ENCODE data around the gene CHTF18. TPM values are rescaled to one million over a fixed set of nuclear protein-coding genes. Genes with fewer than 3 reads are reported as not detected.

CHTF18 gene
- total RNA-seq, 2 experiments from 2014 or later = 125 to 146 TPM

DNA sequence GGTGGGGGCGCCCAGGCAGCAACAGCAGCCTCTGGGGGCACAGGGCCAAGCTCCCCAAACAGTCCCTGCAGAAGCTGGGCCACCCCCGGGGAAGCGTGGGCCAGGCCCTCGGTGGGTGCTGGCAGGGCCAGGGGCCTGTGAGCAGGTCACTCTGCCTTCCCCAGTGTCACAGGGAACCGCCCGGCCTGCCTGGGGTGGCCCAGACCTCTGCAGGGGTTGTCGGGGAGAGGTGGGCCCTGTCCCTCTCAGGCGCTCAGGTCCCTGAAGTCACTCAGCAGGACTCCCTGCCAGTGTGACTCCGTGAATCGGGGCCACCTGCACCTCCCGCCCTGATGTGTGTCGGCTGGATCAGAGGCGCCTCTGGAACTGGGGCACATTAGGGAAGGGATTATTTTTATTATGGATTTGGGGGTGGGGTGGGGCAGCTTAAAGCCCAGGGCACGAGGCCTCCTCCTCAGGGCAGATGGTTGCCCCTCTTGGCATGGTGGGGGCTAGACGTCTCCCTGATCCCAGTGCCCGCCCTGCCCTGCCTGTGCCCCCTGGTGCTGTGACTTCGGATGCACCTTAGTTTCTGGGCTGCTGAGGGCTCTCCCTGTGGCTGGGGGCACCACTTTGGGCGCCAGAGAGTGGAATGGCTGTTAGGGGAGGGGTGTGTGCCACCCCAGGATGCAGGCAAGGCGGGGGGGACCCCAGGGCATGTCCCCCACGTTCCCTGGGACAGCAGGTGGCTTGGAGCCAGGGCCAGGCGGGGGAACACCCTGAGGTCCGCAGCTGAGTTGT lies 13.4 kb downstream of the CHTF18 start:
- Histone ChIP-seq H3K9me2 (ENCODE audit: insufficient read depth, low read length) (no peaks in the 10 kb centered on the region), H2AFZ (ENCODE audit: low read length) (no peak overlapping the region), H3K4me3 (ENCODE audit: low read depth, low read length, poor library complexity, severe bottlenecking) (no peak overlapping the region), H3K36me3 (ENCODE audit: insufficient read depth, low read length) (peaks cover 21% of the 10 kb centered on the region), H3K4me1 (ENCODE audit: insufficient read depth, low read length, poor library complexity, severe bottlenecking) (peaks cover 6% of the 10 kb centered on the region), H3K9me3 (ENCODE audit: low read length) (no peaks in the 10 kb centered on the region), H3K27ac (ENCODE audit: low read depth, low read length, poor library complexity, severe bottlenecking) (no peak overlapping the region), H4K20me1 (ENCODE audit: insufficient read depth, low read length) (no peaks in the 10 kb centered on the region), H3K4me2 (ENCODE audit: low read length) (no peak overlapping the region), H3K79me2 (ENCODE audit: insufficient read depth, low read depth, low read length) (no peaks in the 10 kb centered on the region)
- TF ChIP-seq, protein P1, sequence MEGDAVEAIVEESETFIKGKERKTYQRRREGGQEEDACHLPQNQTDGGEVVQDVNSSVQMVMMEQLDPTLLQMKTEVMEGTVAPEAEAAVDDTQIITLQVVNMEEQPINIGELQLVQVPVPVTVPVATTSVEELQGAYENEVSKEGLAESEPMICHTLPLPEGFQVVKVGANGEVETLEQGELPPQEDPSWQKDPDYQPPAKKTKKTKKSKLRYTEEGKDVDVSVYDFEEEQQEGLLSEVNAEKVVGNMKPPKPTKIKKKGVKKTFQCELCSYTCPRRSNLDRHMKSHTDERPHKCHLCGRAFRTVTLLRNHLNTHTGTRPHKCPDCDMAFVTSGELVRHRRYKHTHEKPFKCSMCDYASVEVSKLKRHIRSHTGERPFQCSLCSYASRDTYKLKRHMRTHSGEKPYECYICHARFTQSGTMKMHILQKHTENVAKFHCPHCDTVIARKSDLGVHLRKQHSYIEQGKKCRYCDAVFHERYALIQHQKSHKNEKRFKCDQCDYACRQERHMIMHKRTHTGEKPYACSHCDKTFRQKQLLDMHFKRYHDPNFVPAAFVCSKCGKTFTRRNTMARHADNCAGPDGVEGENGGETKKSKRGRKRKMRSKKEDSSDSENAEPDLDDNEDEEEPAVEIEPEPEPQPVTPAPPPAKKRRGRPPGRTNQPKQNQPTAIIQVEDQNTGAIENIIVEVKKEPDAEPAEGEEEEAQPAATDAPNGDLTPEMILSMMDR (conservative IDR thresholded peaks at IDR 0.05; ENCODE audit: low read length) = no peak
- no peak for TF ChIP-seq EZH2phosphoT487 (IDR thresholded peaks at IDR 0.05; ENCODE audit: borderline replicate concordance, low read depth, low read length)
- intact Hi-C loops (cut with micrococcal nuclease; ENCODE audit: unreplicated experiment) = no loop called here
- ChIA-PET POLR2A (no interaction called here), CTCF (ENCODE audit: unreplicated experiment) (no interaction called here)
- no peak for DNase-seq (ENCODE audit: low spot score)
- BruUV-seq (replicated peaks) = no TSS peak

DNA sequence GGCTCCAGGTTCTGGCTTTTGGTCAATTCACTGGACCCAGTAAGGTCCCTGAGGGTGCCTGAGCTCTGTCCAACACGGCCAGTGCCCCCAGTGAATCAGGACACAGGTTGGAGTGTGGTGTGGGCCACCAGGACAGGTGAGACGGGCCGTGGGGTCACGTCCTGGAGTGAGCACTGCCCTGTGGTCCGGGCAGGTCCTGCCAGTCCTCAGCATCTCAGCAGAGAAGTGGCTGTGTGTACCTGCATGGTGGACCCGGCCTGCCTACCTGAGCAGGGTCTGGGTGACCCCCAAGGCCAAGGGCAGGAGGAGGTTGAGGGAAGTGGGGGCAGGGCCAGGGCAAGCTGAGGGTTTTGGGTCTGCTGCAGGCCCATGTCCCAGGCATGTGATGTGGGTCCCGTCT lies 14.0 kb downstream of the CHTF18 start:
- BruUV-seq (replicated peaks) = no TSS peak
- Histone ChIP-seq H2AFZ (ENCODE audit: low read length) (no peak overlapping the region), H3K9me2 (ENCODE audit: insufficient read depth, low read length) (no peaks in the 10 kb centered on the region), H4K20me1 (ENCODE audit: insufficient read depth, low read length) (no peaks in the 10 kb centered on the region), H3K9me3 (ENCODE audit: low read length) (no peaks in the 10 kb centered on the region), H3K27ac (ENCODE audit: low read depth, low read length, poor library complexity, severe bottlenecking) (no peak overlapping the region), H3K36me3 (ENCODE audit: insufficient read depth, low read length) (peaks cover 14% of the 10 kb centered on the region), H3K4me1 (ENCODE audit: insufficient read depth, low read length, poor library complexity, severe bottlenecking) (peaks cover 6% of the 10 kb centered on the region), H3K79me2 (ENCODE audit: insufficient read depth, low read depth, low read length) (no peaks in the 10 kb centered on the region), H3K4me2 (ENCODE audit: low read length) (no peak overlapping the region), H3K4me3 (ENCODE audit: low read depth, low read length, poor library complexity, severe bottlenecking) (no peak overlapping the region)
- TF ChIP-seq, protein P1 (conservative IDR thresholded peaks at IDR 0.05; ENCODE audit: low read length) = no peak
- TF ChIP-seq EZH2phosphoT487 (IDR thresholded peaks at IDR 0.05; ENCODE audit: borderline replicate concordance, low read depth, low read length) = no peak
- ChIA-PET CTCF (ENCODE audit: unreplicated experiment) (no interaction called here), POLR2A (no interaction called here)
- intact Hi-C loops (cut with micrococcal nuclease; ENCODE audit: unreplicated experiment) = no loop called here
- DNase-seq (ENCODE audit: low spot score) = no peak

All from OCI-LY7 (cell line).